Ishikawa (cell line): Measurements from ENCODE around the gene SBF2.

Experiments
- CEBPB ChIP-seq: IDR thresholded peaks from 2 replicates; pipeline ENCODE4 v1.6.1; 2012
- CREB1 ChIP-seq: IDR thresholded peaks from 2 replicates; pipeline ENCODE4 v1.6.1; 2012; ENCODE audit warnings: low read depth
- EGR1 ChIP-seq: IDR thresholded peaks from 2 replicates; pipeline ENCODE4 v1.6.1; 2012
- EP300 ChIP-seq: IDR thresholded peaks from 2 replicates; pipeline ENCODE4 v1.6.1; 2012; ENCODE audit warnings: borderline replicate concordance
- FOXM1 ChIP-seq: IDR thresholded peaks from 2 replicates; pipeline ENCODE4 v1.6.1; 2012; ENCODE audit warnings: low read depth, borderline replicate concordance
- NFIC ChIP-seq: IDR thresholded peaks from 2 replicates; pipeline ENCODE4 v1.6.1; 2012
- RAD21 ChIP-seq: IDR thresholded peaks from 2 replicates; pipeline ENCODE4 v1.6.1; 2012; ENCODE audit warnings: low read depth
- TAF1 ChIP-seq: IDR thresholded peaks from 2 replicates; pipeline ENCODE4 v1.6.1; 2012; ENCODE audit warnings: low read depth, mild to moderate bottlenecking
- TCF12 ChIP-seq: IDR thresholded peaks from 2 replicates; pipeline ENCODE4 v1.6.1; 2012; ENCODE audit warnings: low read depth
- TEAD4 ChIP-seq: IDR thresholded peaks from 2 replicates; pipeline ENCODE4 v1.6.1; 2012
- YY1 ChIP-seq: IDR thresholded peaks from 2 replicates; pipeline ENCODE4 v1.6.1; 2012; ENCODE audit warnings: low read depth
- ZBTB7A ChIP-seq: IDR thresholded peaks from 2 replicates; pipeline ENCODE4 v1.6.1; 2012; ENCODE audit warnings: low read depth
- TF ChIP-seq, protein P1 (sequence below): IDR thresholded peaks from 2 replicates; pipeline ENCODE4 v1.6.1; 2012
- TF ChIP-seq, protein P2 (sequence below): IDR thresholded peaks from 2 replicates; pipeline ENCODE4 v1.6.1; 2012
- TF ChIP-seq, protein P3 (sequence below): IDR thresholded peaks from 2 replicates; pipeline ENCODE4 v1.6.1; 2012; ENCODE audit warnings: low read depth, mild to moderate bottlenecking

The SBF2 gene

DNA sequence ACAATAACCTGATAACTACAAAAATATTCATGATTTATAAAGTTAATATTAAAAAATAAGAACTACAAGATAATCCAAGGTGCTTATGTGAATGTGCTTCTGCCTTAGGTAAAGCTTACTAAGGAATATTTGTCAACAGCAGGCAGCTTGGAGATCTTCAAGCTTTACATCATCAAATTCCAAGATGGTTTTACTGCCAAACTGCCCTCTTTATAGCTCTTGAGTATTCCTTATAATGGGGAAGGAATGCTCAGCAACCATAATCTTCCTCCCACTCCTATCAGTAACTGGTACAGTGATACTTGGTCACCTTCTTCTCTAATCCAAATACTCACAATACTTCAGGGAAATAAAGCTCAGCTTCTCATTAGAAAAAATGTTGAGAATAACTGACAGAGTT lies 30.1 kb downstream of the SBF2 start:
- TF ChIP-seq CEBPB = no peak
- TF ChIP-seq, protein P1, sequence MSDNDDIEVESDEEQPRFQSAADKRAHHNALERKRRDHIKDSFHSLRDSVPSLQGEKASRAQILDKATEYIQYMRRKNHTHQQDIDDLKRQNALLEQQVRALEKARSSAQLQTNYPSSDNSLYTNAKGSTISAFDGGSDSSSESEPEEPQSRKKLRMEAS = no peak
- TF ChIP-seq, protein P2, sequence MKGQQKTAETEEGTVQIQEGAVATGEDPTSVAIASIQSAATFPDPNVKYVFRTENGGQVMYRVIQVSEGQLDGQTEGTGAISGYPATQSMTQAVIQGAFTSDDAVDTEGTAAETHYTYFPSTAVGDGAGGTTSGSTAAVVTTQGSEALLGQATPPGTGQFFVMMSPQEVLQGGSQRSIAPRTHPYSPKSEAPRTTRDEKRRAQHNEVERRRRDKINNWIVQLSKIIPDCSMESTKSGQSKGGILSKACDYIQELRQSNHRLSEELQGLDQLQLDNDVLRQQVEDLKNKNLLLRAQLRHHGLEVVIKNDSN = no peak
- no peak for TF ChIP-seq ZBTB7A
- no peak for TF ChIP-seq TAF1
- no peak for TF ChIP-seq FOXM1
- TF ChIP-seq CREB1 = no peak
- TF ChIP-seq NFIC = no peak
- TF ChIP-seq RAD21 = no peak
- no peak for TF ChIP-seq EGR1
- no peak for TF ChIP-seq TCF12
- TF ChIP-seq TEAD4 = no peak
- no peak for TF ChIP-seq YY1
- TF ChIP-seq EP300 = no peak
- TF ChIP-seq, protein P3, sequence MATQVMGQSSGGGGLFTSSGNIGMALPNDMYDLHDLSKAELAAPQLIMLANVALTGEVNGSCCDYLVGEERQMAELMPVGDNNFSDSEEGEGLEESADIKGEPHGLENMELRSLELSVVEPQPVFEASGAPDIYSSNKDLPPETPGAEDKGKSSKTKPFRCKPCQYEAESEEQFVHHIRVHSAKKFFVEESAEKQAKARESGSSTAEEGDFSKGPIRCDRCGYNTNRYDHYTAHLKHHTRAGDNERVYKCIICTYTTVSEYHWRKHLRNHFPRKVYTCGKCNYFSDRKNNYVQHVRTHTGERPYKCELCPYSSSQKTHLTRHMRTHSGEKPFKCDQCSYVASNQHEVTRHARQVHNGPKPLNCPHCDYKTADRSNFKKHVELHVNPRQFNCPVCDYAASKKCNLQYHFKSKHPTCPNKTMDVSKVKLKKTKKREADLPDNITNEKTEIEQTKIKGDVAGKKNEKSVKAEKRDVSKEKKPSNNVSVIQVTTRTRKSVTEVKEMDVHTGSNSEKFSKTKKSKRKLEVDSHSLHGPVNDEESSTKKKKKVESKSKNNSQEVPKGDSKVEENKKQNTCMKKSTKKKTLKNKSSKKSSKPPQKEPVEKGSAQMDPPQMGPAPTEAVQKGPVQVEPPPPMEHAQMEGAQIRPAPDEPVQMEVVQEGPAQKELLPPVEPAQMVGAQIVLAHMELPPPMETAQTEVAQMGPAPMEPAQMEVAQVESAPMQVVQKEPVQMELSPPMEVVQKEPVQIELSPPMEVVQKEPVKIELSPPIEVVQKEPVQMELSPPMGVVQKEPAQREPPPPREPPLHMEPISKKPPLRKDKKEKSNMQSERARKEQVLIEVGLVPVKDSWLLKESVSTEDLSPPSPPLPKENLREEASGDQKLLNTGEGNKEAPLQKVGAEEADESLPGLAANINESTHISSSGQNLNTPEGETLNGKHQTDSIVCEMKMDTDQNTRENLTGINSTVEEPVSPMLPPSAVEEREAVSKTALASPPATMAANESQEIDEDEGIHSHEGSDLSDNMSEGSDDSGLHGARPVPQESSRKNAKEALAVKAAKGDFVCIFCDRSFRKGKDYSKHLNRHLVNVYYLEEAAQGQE = no peak

DNA sequence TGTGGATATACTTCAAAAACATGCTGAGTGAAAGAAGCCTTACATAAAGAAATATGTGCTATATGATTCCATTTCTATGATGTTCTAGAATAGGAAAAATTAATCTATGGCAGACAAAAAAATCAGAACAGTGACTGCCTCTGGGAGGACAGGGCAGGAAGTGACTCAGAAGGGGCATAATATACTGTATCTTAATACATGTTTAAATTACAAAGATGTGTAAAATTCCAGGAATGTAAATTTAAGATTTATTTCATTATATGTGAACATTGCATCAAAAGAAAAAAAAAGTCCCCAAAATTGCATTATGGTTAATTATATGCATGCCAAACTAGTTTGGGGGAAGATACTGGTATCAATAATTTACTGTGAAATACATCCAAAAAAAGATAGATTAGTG lies 32.2 kb downstream of the SBF2 start:
- TF ChIP-seq EP300 = no peak
- no peak for TF ChIP-seq FOXM1
- TF ChIP-seq RAD21 = no peak
- no peak for TF ChIP-seq TEAD4
- TF ChIP-seq EGR1 = no peak
- no peak for TF ChIP-seq CREB1
- no peak for TF ChIP-seq ZBTB7A
- no peak for TF ChIP-seq NFIC
- TF ChIP-seq YY1 = no peak
- TF ChIP-seq, protein P2 = no peak
- TF ChIP-seq, protein P1 = no peak
- no peak for TF ChIP-seq TCF12
- no peak for TF ChIP-seq CEBPB
- TF ChIP-seq, protein P3 = no peak
- no peak for TF ChIP-seq TAF1

DNA sequence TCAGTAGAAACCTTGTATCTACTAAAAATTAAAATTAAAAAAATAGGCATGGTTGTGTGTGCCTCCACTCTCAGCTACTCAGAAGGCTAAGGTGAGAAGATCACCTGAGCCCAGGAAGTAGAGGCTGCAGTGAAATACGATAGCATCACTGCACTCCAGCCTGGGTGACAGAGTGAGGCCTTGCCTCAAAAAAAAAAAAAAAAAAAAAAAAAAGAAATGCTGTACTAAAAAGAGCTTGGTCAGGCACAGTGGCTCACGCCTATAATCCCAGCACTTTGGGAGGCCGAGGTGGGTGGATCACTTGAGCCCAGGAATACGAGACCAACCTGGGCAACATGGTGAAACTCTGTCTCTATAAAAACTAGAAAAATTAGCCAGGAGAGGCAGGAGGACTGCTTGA lies 36.5 kb downstream of the SBF2 start:
- no peak for TF ChIP-seq ZBTB7A
- no peak for TF ChIP-seq EP300
- TF ChIP-seq TEAD4 = no peak
- TF ChIP-seq, protein P3 = no peak
- TF ChIP-seq, protein P1 = no peak

DNA sequence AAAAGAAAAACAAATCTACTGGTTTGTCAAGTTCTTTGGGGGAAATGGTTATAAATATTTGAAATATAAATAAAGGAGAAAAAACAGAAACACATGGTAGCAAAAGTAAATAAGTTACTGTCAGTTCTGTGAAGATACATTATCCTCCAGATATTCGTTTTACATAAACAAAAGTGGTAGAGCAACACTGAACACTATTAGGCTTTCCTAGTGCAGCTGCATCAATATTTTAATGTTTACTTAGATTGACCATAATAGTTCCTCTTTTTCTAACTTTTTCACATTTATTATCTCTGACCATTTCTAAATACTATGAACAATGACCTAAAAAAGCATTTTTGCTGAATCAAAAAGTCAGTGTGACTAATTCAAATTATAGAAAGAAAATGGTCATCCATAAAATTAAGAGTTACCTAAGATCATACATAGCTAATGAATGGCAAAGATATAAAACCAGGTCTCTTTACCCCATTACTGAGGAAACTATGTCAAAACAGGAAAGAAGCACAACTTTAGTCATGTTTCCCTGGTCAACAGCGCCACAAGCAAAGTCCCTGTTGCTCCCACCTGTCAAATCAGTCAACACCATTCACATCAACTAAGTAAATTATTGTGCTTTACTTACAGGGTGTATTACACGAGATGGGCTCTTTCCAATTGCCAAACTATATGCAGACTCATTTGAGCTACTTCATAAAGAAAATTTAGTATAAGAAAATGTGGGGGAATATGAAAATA lies 38.5 kb downstream of the SBF2 start:
- TF ChIP-seq, protein P2 = no peak
- TF ChIP-seq TAF1 (no peak), NFIC (no peak), ZBTB7A (no peak), TEAD4 (no peak), YY1 (no peak), FOXM1 (no peak), CREB1 (no peak), EGR1 (no peak), EP300 (no peak), TCF12 (no peak), CEBPB (no peak), RAD21 (no peak)
- TF ChIP-seq, protein P3 = no peak
- TF ChIP-seq, protein P1 = no peak
